ENCODE measurements around the gene RBBP8NL. TPM values are rescaled to one million over a fixed set of nuclear protein-coding genes. Genes with fewer than 3 reads are reported as not detected.

Gene RBBP8NL
- total RNA-seq, 1 experiment from 2014 or later: not detected

- H3K27me3 ChIP-seq: no peaks in the 10 kb centered on the region
- DNase-seq: peak; percentile 98 to 100
- peaks cover 58% of the 10 kb centered on the region for H3K4me1 ChIP-seq
- H3K9me3 ChIP-seq (replicated peaks): no peaks in the 10 kb centered on the region
- H3K4me3 ChIP-seq: no peak overlapping the region
- peak overlapping the region; percentile 34 for H3K27ac ChIP-seq
- no peaks in the 10 kb centered on the region for H3K36me3 ChIP-seq
Observed at GRCh38 chr20:62370115-62370806, 57.1 kb downstream of the RBBP8NL start.

- Histone ChIP-seq H3K27me3 (no peaks in the 10 kb centered on the region), H3K9me3 (replicated peaks) (no peaks in the 10 kb centered on the region), H3K4me3 (no peak overlapping the region), H3K27ac (peak overlapping the region; percentile 34), H3K4me1 (peaks cover 56% of the 10 kb centered on the region), H3K36me3 (no peaks in the 10 kb centered on the region)
- no peak for DNase-seq
Observed at GRCh38 chr20:62369815-62370114, 57.6 kb downstream of the RBBP8NL start.

- Histone ChIP-seq H3K4me3 (peak overlapping the region; percentile 72; the same call in 1 of the 2 replicates), H3K36me3 (no peaks in the 10 kb centered on the region)
- peak; percentile 98 for DNase-seq
Observed at GRCh38 chr20:62368976-62369814, 58.1 kb downstream of the RBBP8NL start.

GRCh38 chr20:62368392-62368975 is 58.9 kb downstream of the RBBP8NL start:
- H3K9me3 ChIP-seq (replicated peaks): no peaks in the 10 kb centered on the region
- H3K27me3 ChIP-seq: no peaks in the 10 kb centered on the region
- DNase-seq: peak; percentile 83 to 85
- H3K27ac ChIP-seq: peak overlapping the region; percentile 6; the same call in 1 of the 2 replicates
- H3K36me3 ChIP-seq: no peaks in the 10 kb centered on the region
- H3K4me1 ChIP-seq: peaks cover 62% of the 10 kb centered on the region
- peak overlapping the region; percentile 72 for H3K4me3 ChIP-seq

More at GRCh38 chr20:62368976-62369814, 58.1 kb downstream of the RBBP8NL start:
- Histone ChIP-seq H3K4me1 (peaks cover 56% of the 10 kb centered on the region), H3K9me3 (replicated peaks) (no peaks in the 10 kb centered on the region), H3K27ac (peak overlapping the region; percentile 34), H3K27me3 (no peaks in the 10 kb centered on the region)

GRCh38 chr20:62367633-62368391 is 59.5 kb downstream of the RBBP8NL start:
- Histone ChIP-seq H3K4me1 (peaks cover 69% of the 10 kb centered on the region), H3K36me3 (no peaks in the 10 kb centered on the region), H3K27ac (no peak overlapping the region), H3K9me3 (replicated peaks) (no peaks in the 10 kb centered on the region), H3K27me3 (no peaks in the 10 kb centered on the region), H3K4me3 (peak overlapping the region; percentile 72)
- peak; percentile 88 for DNase-seq

- peaks cover 75% of the 10 kb centered on the region for H3K4me1 ChIP-seq
- H3K36me3 ChIP-seq: no peaks in the 10 kb centered on the region
- H3K9me3 ChIP-seq (replicated peaks): no peaks in the 10 kb centered on the region
- H3K4me3 ChIP-seq: peak within 1 kb of the TSS; percentile 72
- H3K27ac ChIP-seq: no peak within 1 kb of the TSS
- peak; percentile 71 to 80 for DNase-seq
- no peaks in the 10 kb centered on the region for H3K27me3 ChIP-seq
Observed at GRCh38 chr20:62367136-62367632, 60.2 kb downstream of the RBBP8NL start, which contains the start of gene LAMA5. TSS of gene LAMA5 (minus strand) at chr20:62367312. CDS start at chr20:62367245, 67 bp downstream.

GRCh38 chr20:62366370-62367135 is 60.8 kb downstream of the RBBP8NL start:
- peak; percentile 57 to 66 for DNase-seq
- Histone ChIP-seq H3K27ac (no peak overlapping the region), H3K4me3 (peak overlapping the region; percentile 72), H3K27me3 (no peaks in the 10 kb centered on the region), H3K4me1 (peaks cover 81% of the 10 kb centered on the region), H3K36me3 (no peaks in the 10 kb centered on the region), H3K9me3 (replicated peaks) (no peaks in the 10 kb centered on the region)

GRCh38 chr20:62365814-62366369 is 61.4 kb downstream of the RBBP8NL start:
- no peaks in the 10 kb centered on the region for H3K9me3 ChIP-seq (replicated peaks)
- H3K4me3 ChIP-seq: peak overlapping the region; percentile 72
- peaks cover 83% of the 10 kb centered on the region for H3K4me1 ChIP-seq
- no peak overlapping the region for H3K27ac ChIP-seq
- no peaks in the 10 kb centered on the region for H3K36me3 ChIP-seq
- DNase-seq: peak; percentile 65 to 74
- H3K27me3 ChIP-seq: no peaks in the 10 kb centered on the region

- no peak overlapping the region for H3K4me3 ChIP-seq
- no peaks in the 10 kb centered on the region for H3K36me3 ChIP-seq
- H3K4me1 ChIP-seq: peaks cover 78% of the 10 kb centered on the region
- DNase-seq: peak in 1 of 2 experiments; percentile 23
- H3K9me3 ChIP-seq (replicated peaks): no peaks in the 10 kb centered on the region
- no peak overlapping the region for H3K27ac ChIP-seq
- no peaks in the 10 kb centered on the region for H3K27me3 ChIP-seq
Observed at GRCh38 chr20:62364911-62365736, 62.2 kb downstream of the RBBP8NL start.

- Histone ChIP-seq H3K36me3 (no peaks in the 10 kb centered on the region), H3K4me1 (peaks cover 73% of the 10 kb centered on the region), H3K4me3 (no peak overlapping the region), H3K27ac (no peak overlapping the region), H3K27me3 (no peaks in the 10 kb centered on the region), H3K9me3 (replicated peaks) (no peaks in the 10 kb centered on the region)
- DNase-seq: peak; percentile 37 to 43
Observed at GRCh38 chr20:62363920-62364851, 63.2 kb downstream of the RBBP8NL start.

- peak; percentile 85 to 93 for DNase-seq
- Histone ChIP-seq H3K36me3 (no peaks in the 10 kb centered on the region), H3K4me1 (peaks cover 75% of the 10 kb centered on the region), H3K9me3 (replicated peaks) (no peaks in the 10 kb centered on the region), H3K27ac (no peak overlapping the region), H3K27me3 (no peaks in the 10 kb centered on the region), H3K4me3 (no peak overlapping the region)
Observed at GRCh38 chr20:62362991-62363919, 64.1 kb downstream of the RBBP8NL start.

Measured in SJCRH30 (cell line).